ENCODE results near the gene POLR2E.

GRCh38 chr19:1136621-1137317 lies 41.6 kb upstream of the POLR2E start:
- TF ChIP-seq POLR2A (IDR thresholded peaks at IDR 0.05) (no peak), CTCF (IDR thresholded peaks at IDR 0.05) (no peak)
